ENCODE data around the gene HACD2. TPM values are rescaled to one million over a fixed set of nuclear protein-coding genes. Genes with fewer than 3 reads are reported as not detected.
"Not testable (repeated sequence)": the region's sequence is repeated elsewhere in the genome, so short reads cannot be mapped to it uniquely, and the experiment has no call there.

Gene HACD2
- total and polyA plus RNA-seq, 2 donors (not counting 3 experiments of a cell fraction or from before 2014, with no cell fraction given): 17.0 to 20.9 TPM

DNA sequence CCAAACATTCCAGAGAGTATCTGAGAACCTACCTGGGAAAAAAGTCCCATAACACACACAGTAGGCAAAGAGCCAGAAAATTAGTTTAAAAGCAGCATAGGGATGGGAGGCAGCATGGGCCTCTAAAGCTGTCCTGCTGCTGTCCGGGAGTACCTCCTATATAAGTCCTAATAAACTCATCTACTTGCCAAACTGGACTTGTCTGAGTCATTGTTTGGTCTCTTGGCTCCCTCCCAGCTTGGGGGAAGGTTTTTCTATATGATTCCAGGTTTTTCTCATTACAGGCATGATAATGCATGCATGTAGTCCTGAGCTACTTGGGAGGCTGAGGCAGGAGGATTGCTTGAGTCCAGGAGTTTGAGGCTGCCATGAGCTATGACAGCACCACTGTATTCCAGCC, 17.5 kb upstream of the HACD2 start:
- H3K27me3 ChIP-seq (ENCODE audit: control insufficient read depth in 2 of 2, insufficient read depth in 2 of 2, low read length in 2 of 2): no peaks in the 10 kb centered on the region
- FAIRE-seq (peak; percentile 63), DNase-seq (ENCODE audit: low read depth, low spot score) (peak; percentile 83)
- no peaks in the 10 kb centered on the region for H4K20me1 ChIP-seq (replicated peaks; ENCODE audit: control insufficient read depth, extremely low read depth, insufficient read depth, low read length)
- no peaks in the 10 kb centered on the region for H3K9me3 ChIP-seq (replicated peaks; ENCODE audit: control insufficient read depth, insufficient read depth, low read length)
- no peak overlapping the region for H3K4me3 ChIP-seq (replicated peaks in 1 of 3; ENCODE audit: insufficient read depth in 1 of 3, low read depth in 1 of 3, low read length in 3 of 3)
- BruUV-seq (replicated peaks): no TSS peak
- no peaks in the 10 kb centered on the region for H3K36me3 ChIP-seq (ENCODE audit: control insufficient read depth in 2 of 2, extremely low read depth in 1 of 2, insufficient read depth in 2 of 2, low read length in 2 of 2)
- dilution Hi-C loops (cut with MboI; ENCODE audit: extremely low pct_ligation_motif_present, low sequenced_read_pairs) (no loop called here), intact Hi-C loops (cut with micrococcal nuclease) (no loop called here)
- no peak overlapping the region for H2AFZ ChIP-seq (ENCODE audit: low read depth, low read length)
- no peak overlapping the region for H3K4me2 ChIP-seq (ENCODE audit: insufficient read depth, low read length)
- no peaks in the 10 kb centered on the region for H3K9me1 ChIP-seq (replicated peaks; ENCODE audit: control insufficient read depth, extremely low read depth, insufficient read depth, low read length)
- peaks cover 6% of the 10 kb centered on the region for H3K4me1 ChIP-seq (ENCODE audit: control insufficient read depth, extremely low read depth, insufficient read depth, low read length)
- no peak overlapping the region for H3K9ac ChIP-seq (replicated peaks; ENCODE audit: extremely low read depth, insufficient read depth, low read length)
- no peak overlapping the region for H3K27ac ChIP-seq (ENCODE audit: insufficient read depth, low read depth, low read length)
- no peaks in the 10 kb centered on the region for H3K79me2 ChIP-seq (ENCODE audit: control insufficient read depth, insufficient read depth, low read length)
- peak; percentile 61 for TF ChIP-seq FOS (IDR thresholded peaks at IDR 0.05; ENCODE audit: borderline replicate concordance, insufficient read depth, low read length)
- no peak for TF ChIP-seq POLR2AphosphoS5 (IDR thresholded peaks at IDR 0.05; ENCODE audit: insufficient read depth, low read depth, low read length)
- TF ChIP-seq GATA2 (IDR thresholded peaks at IDR 0.05; ENCODE audit: insufficient read depth, insufficient read length, low read depth, low read length): no peak
- no peak for TF ChIP-seq MYC (IDR thresholded peaks at IDR 0.05; ENCODE audit: low read depth, low read length)
- TF ChIP-seq, protein P1, sequence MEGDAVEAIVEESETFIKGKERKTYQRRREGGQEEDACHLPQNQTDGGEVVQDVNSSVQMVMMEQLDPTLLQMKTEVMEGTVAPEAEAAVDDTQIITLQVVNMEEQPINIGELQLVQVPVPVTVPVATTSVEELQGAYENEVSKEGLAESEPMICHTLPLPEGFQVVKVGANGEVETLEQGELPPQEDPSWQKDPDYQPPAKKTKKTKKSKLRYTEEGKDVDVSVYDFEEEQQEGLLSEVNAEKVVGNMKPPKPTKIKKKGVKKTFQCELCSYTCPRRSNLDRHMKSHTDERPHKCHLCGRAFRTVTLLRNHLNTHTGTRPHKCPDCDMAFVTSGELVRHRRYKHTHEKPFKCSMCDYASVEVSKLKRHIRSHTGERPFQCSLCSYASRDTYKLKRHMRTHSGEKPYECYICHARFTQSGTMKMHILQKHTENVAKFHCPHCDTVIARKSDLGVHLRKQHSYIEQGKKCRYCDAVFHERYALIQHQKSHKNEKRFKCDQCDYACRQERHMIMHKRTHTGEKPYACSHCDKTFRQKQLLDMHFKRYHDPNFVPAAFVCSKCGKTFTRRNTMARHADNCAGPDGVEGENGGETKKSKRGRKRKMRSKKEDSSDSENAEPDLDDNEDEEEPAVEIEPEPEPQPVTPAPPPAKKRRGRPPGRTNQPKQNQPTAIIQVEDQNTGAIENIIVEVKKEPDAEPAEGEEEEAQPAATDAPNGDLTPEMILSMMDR (IDR thresholded peaks at IDR 0.05; ENCODE audit: extremely low read depth in 1 of 2, insufficient read depth in 1 of 2, low read depth in 1 of 2, low read length in 2 of 2): no peak
- no peak for TF ChIP-seq EZH2 (IDR thresholded peaks at IDR 0.05; ENCODE audit: borderline replicate concordance, low read depth, low read length, severe bottlenecking)
- TF ChIP-seq, protein P2, sequence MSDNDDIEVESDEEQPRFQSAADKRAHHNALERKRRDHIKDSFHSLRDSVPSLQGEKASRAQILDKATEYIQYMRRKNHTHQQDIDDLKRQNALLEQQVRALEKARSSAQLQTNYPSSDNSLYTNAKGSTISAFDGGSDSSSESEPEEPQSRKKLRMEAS (IDR thresholded peaks at IDR 0.05; ENCODE audit: insufficient read depth, insufficient read length): no peak
- peak; percentile 19 for TF ChIP-seq JUN (IDR thresholded peaks at IDR 0.05; ENCODE audit: borderline replicate concordance, insufficient read depth, insufficient read length, low read depth)
- POLR2A ChIA-PET: no interaction called here
- CTCF ChIA-PET: interaction anchor here (1.1 to 1.9 kb wide), 4 partner anchors 17 to 43 kb away, joined by 3 to 9 read pairs (median 7); partner anchors contain the start of gene HACD2

DNA sequence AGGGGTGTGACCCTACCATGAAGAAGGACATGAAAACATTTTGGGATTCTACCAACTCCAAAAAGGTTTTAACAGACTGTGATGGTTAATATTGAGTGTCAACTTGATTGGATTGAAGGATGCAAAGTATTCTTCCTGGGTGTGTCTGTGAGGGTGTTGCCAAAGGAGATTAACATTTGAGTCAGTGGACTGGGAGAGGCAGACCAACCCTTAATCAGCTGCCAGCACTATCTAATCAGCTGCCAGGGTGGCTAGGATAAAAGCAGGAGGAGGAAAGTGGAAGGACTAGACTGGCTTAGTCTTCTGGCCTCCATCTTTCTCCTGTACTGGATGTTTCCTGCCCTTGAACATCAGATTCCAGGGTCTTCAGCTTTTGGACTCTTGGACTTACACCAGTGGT, 16.0 kb upstream of the HACD2 start:
- dilution Hi-C loops (cut with MboI; ENCODE audit: extremely low pct_ligation_motif_present, low sequenced_read_pairs); H3K4me2 ChIP-seq (ENCODE audit: insufficient read depth, low read length); H3K4me3 ChIP-seq (replicated peaks in 1 of 3; ENCODE audit: insufficient read depth in 1 of 3, low read depth in 1 of 3, low read length in 3 of 3); H3K4me1 ChIP-seq (ENCODE audit: control insufficient read depth, extremely low read depth, insufficient read depth, low read length); H2AFZ ChIP-seq (ENCODE audit: low read depth, low read length); H4K20me1 ChIP-seq (replicated peaks; ENCODE audit: control insufficient read depth, extremely low read depth, insufficient read depth, low read length); H3K27ac ChIP-seq (ENCODE audit: insufficient read depth, low read depth, low read length); H3K9me3 ChIP-seq (replicated peaks; ENCODE audit: control insufficient read depth, insufficient read depth, low read length); H3K9ac ChIP-seq (replicated peaks; ENCODE audit: extremely low read depth, insufficient read depth, low read length); BruUV-seq (replicated peaks); DNase-seq (ENCODE audit: low read depth, low spot score); intact Hi-C loops (cut with micrococcal nuclease); H3K36me3 ChIP-seq (ENCODE audit: control insufficient read depth in 2 of 2, extremely low read depth in 1 of 2, insufficient read depth in 2 of 2, low read length in 2 of 2); H3K79me2 ChIP-seq (ENCODE audit: control insufficient read depth, insufficient read depth, low read length); FAIRE-seq; H3K9me1 ChIP-seq (replicated peaks; ENCODE audit: control insufficient read depth, extremely low read depth, insufficient read depth, low read length); H3K27me3 ChIP-seq (ENCODE audit: control insufficient read depth in 2 of 2, insufficient read depth in 2 of 2, low read length in 2 of 2); POLR2A ChIA-PET: not testable (repeated sequence)
- CTCF ChIA-PET: interaction anchor here (1.9 kb wide), 1 partner anchor 18 kb away, joined by 9 read pairs; no protein-coding TSS in a partner anchor

Data from endothelial cell of umbilical vein (primary cell).